NB4 (cell line): ENCODE measurements around the gene TEX10.

Experiments
- DNase-seq: peaks from one replicate; pipeline ENCODE4 v3.0.0; 2010; ENCODE audit warnings: low read depth
- H3K4me3 ChIP-seq: one replicate; pipeline ENCODE4 v1.5.1; 2011; ENCODE audit warnings: mild to moderate bottlenecking, low read depth, low read length, moderate library complexity
- MYC ChIP-seq: IDR thresholded peaks from 2 replicates; pipeline ENCODE4 v1.6.1; 2011; ENCODE audit warnings: low read depth, low read length
- POLR2A ChIP-seq: IDR thresholded peaks from 2 replicates; pipeline ENCODE4 v1.6.1; 2011; ENCODE audit warnings: mild to moderate bottlenecking; ENCODE audit not compliant: insufficient read length; ENCODE audit errors: extremely low read depth
- TF ChIP-seq, protein P1 (sequence below): IDR thresholded peaks from 2 replicates; pipeline ENCODE4 v1.6.1; 2011; ENCODE audit warnings: low read depth, low read length
- TF ChIP-seq, protein P2 (sequence below): IDR thresholded peaks from one replicate; pipeline ENCODE4 v1.5.1; 2012; ENCODE audit warnings: low read depth, low read length

Gene TEX10

DNA sequence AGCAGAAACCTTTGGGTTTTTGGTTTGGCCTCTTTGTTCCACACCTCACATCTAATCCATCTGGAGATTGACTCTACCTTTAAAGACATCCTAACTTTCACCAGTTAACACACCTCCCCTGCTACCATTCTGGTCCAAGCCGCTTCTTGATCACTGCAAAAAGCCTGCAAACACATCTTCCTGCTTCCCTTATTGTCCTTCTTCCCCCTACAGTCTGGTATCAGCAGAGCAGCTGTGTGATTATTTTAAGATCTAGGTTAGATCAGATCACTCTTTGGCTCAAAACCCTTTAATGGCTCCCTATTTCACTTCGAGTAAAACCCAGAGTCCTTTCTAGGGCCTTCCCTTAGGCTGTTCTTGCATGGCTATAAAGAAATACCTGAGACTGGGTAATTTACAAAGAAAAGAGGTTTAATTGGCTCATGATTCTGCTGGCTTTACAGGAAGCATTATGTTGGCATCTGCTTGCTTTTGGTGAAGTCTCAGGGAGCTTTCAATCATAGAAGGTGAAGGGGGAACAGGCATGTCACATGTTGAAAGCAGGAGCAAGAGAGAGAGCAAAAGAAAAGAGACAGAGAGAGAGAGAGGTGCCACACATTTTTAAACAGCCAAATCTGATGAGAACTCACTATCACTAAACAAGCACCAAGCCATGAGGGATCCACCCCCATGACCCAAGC lies 1.5 kb upstream of the TEX10 start:
- peak overlapping the region; percentile 82 for H3K4me3 ChIP-seq
- peak; percentile 40 for DNase-seq
- TF ChIP-seq, protein P1, sequence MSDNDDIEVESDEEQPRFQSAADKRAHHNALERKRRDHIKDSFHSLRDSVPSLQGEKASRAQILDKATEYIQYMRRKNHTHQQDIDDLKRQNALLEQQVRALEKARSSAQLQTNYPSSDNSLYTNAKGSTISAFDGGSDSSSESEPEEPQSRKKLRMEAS, result no peak
- TF ChIP-seq POLR2A (no peak), MYC (no peak)
- TF ChIP-seq, protein P2, sequence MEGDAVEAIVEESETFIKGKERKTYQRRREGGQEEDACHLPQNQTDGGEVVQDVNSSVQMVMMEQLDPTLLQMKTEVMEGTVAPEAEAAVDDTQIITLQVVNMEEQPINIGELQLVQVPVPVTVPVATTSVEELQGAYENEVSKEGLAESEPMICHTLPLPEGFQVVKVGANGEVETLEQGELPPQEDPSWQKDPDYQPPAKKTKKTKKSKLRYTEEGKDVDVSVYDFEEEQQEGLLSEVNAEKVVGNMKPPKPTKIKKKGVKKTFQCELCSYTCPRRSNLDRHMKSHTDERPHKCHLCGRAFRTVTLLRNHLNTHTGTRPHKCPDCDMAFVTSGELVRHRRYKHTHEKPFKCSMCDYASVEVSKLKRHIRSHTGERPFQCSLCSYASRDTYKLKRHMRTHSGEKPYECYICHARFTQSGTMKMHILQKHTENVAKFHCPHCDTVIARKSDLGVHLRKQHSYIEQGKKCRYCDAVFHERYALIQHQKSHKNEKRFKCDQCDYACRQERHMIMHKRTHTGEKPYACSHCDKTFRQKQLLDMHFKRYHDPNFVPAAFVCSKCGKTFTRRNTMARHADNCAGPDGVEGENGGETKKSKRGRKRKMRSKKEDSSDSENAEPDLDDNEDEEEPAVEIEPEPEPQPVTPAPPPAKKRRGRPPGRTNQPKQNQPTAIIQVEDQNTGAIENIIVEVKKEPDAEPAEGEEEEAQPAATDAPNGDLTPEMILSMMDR, result no peak

DNA sequence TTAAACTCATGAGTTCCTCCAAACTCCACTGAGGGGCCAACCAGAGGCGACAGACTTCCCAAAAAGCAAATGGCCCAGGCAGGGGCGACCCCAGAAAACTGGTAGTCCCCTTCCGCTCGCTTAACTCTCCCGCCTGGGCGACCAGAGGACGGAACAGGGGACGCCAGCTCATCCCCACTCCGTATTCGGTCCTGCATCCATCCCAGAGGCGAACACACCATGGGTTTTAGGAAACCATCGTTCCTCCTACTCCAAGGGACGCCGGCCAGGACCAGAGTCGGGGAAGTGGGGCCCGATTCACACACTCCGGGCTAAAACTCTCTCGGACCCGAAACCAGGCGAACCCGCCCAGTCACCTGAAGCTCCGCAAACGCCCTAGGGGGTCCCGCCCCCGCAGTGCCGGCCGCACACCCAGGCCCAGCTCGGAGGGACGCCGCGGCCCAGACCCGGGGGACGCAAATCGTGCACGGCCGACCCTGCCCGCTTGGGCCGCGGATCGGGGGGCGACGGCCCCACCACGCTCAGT lies 478 bp downstream of the TEX10 start:
- DNase-seq, result peak; percentile 61
- H3K4me3 ChIP-seq, result peak overlapping the region; percentile 97
- TF ChIP-seq POLR2A (no peak), MYC (no peak)
- TF ChIP-seq, protein P1, result no peak
- TF ChIP-seq, protein P2, result no peak

DNA sequence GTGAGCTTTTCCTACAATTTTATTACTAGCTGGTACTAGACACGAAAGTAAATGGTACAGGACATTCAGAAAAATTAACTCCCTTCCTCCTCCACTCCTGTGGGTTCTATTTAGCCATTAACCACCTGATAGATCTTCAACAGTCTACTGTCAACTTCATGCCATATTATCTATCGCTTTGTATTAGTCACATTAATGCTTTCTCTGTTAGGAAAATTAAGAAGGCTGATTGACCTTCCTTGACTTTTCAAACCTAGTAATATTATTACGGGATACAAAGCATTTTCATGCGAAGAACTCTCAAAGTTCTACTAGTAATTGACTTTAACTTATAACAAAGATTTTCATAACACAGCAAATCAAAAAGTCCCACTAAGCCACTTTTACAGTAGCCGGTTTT lies 1.2 kb downstream of the TEX10 start:
- no peak for DNase-seq
- H3K4me3 ChIP-seq, result peak overlapping the region; percentile 97
- TF ChIP-seq POLR2A, result no peak
- TF ChIP-seq MYC, result no peak
- TF ChIP-seq, protein P1, result no peak
- TF ChIP-seq, protein P2, result no peak

DNA sequence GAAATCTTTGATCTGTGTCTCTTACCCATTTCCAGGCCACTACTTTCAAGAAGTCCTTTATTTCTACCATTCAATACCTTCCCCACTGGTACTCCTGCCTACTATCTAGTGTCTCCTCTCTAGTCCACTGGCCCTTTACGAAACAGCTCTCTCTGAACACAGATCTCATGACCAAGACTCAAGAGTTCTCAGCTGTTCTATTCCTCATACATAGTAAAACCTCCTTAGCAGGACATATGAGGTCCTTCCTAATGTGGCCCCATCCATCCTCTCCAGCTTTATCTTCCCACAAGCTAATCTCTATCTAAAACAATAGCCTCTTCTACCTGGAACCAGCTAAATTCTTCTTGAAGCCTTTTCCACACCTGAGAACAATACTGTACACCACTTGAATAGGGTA lies 2.6 kb downstream of the TEX10 start:
- peak; percentile 30 for DNase-seq
- H3K4me3 ChIP-seq, result peak overlapping the region; percentile 97
- TF ChIP-seq POLR2A (no peak), MYC (no peak)
- TF ChIP-seq, protein P2, result no peak
- TF ChIP-seq, protein P1, result no peak

DNA sequence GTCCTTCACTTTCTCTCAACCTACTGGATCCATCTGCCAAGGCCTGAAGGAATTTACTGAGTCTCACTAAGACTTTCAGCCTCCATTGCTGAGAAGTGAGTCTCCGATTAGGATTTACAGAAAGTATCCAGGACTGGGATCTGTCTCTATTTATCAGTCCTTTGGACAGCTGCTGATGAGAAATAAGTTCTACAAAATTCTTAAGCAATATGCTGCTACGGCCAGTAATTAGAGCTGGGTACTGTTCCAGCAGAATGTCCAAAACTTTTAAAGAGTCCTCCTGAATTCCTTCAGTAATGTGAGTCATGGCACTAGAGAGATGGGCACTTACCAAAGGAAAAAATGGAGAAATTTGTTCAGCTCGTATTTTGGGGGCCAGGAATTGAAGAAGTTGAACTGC lies 5.9 kb downstream of the TEX10 start:
- TF ChIP-seq, protein P2, result no peak
- no peak for TF ChIP-seq POLR2A
- TF ChIP-seq, protein P1, result no peak
- no peak for TF ChIP-seq MYC
- H3K4me3 ChIP-seq, result peak overlapping the region; percentile 25
- DNase-seq, result no peak

DNA sequence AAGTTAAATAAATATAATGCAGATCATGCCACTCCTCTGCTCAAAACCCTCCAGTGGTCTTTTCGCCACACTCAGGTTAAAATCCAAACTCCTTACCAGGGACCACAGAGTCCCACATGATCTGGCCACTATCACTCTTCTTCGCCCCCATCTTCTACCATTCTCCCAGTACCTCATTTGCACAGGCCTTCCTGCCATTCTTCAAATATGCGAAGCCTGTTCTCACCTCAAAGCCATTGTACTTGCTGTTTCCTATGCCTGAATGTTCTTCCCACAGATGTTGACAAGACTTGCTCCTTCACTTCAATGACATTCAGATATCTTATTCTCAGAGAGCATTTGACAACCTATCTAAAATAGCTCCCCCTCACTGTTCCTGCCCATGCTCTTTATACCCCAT lies 10.9 kb downstream of the TEX10 start:
- no peak overlapping the region for H3K4me3 ChIP-seq
- TF ChIP-seq, protein P1, result no peak
- TF ChIP-seq POLR2A (no peak), MYC (no peak)
- TF ChIP-seq, protein P2, result no peak
- DNase-seq, result no peak
